Tibial nerve (tissue), 4 donors: ENCODE measurements around the gene SLIT3.

ENCODE experiments used
- CTCF ChIP-seq, 5 experiments: fragments of 200-600 bp in 3 of 5; fragments of 450-650 bp in 2 of 5; sonication (generic) in 3 of 5; IDR thresholded peaks; one replicate each; pipeline ENCODE4 v1.5.1; 2016 to 2019; ENCODE audit warnings: antibody characterized with exemption in 5 of 5, mild to moderate bottlenecking in 3 of 5, moderate library complexity in 2 of 5
- EP300 ChIP-seq, 2 donors: sonication (generic); formaldehyde crosslinking; IDR thresholded peaks; one replicate each; pipeline ENCODE4 v1.6.1; 2017; ENCODE audit warnings: antibody characterized with exemption in 2 of 2, mild to moderate bottlenecking in 1 of 2
- POLR2A ChIP-seq, 2 donors: fragments of 450-650 bp; IDR thresholded peaks; one replicate each; pipeline ENCODE4 v1.6.1; 2017; ENCODE audit warnings: antibody characterized with exemption in 2 of 2, mild to moderate bottlenecking in 2 of 2, moderate library complexity in 2 of 2

GRCh38 chr5:168781941-168782571 is 518.9 kb downstream of the SLIT3 start:
- TF ChIP-seq CTCF (IDR thresholded peaks at IDR 0.05) = no peak
- no peak for TF ChIP-seq EP300 (IDR thresholded peaks at IDR 0.05)
- TF ChIP-seq POLR2A (IDR thresholded peaks at IDR 0.05) = no peak
